ENCODE measurements around the gene OR2C1. TPM values are rescaled to one million over a fixed set of nuclear protein-coding genes. Genes with fewer than 3 reads are reported as not detected.

Gene OR2C1
- total RNA-seq, result not detected
- long read RNA-seq, donor 1, result 0 reads
- long read RNA-seq, donor 2, result 0 reads

- no peak for DNase-seq (ENCODE audit: low spot score)
- intact Hi-C loops (cut with DNase I), result loop anchor here in 1 of 2 donors (5.0 kb wide), 1 partner anchor 288 kb away; the partner anchor contains the start of gene IL32
These were observed at the start of gene OR2C1 for GRCh38 chr16:3355589-3355988. OR2C1 (plus strand) TSS chr16:3355889; CDS start chr16:3355941, 52 bp downstream.

GRCh38 chr16:3306078-3306477, 49.6 kb upstream of the OR2C1 start:
- intact Hi-C loops (cut with DNase I), result loop anchor here in 1 of 2 donors (10.0 kb wide), 1 partner anchor 89 kb away; no protein-coding TSS in a partner anchor
- DNase-seq (ENCODE audit: low spot score), result no peak

- intact Hi-C loops (cut with DNase I), result loop anchor here in 1 of 2 donors (5.0 kb wide), 1 partner anchor 76 kb away; no protein-coding TSS in a partner anchor
- no peak for DNase-seq (ENCODE audit: low spot score)
These were observed 44.2 kb upstream of the OR2C1 start for GRCh38 chr16:3311496-3311895.

DNA sequence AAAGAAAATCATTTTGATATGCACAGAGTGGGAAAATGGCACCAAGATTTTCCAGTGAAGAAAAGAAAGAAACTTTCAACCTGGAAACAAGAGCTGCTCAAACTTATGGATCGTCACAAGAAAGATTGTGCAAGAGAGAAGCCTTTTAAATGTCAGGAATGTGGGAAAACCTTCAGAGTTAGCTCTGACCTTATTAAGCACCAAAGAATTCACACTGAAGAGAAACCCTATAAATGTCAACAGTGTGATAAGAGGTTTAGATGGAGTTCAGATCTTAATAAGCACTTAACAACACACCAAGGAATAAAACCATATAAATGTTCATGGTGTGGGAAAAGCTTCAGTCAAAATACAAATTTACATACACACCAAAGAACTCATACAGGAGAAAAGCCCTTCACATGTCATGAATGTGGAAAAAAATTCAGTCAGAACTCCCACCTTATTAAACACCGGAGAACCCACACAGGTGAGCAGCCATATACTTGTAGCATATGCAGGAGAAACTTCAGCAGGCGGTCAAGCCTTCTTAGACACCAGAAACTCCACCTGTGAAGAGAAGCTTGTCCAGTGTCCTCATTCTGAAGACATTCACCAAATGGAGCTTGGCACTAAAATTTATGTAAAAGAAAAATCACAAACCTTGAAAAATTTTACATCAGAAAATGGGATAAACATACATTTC, 38.2 kb upstream of the OR2C1 start:
- intact Hi-C loops (cut with DNase I), result no loop called here
- no peak for DNase-seq (ENCODE audit: low spot score)

GRCh38 chr16:3321816-3322215, 33.9 kb upstream of the OR2C1 start:
- DNase-seq (ENCODE audit: low spot score), result no peak
- intact Hi-C loops (cut with DNase I), result no loop called here

GRCh38 chr16:3327514-3327913, 28.2 kb upstream of the OR2C1 start:
- intact Hi-C loops (cut with DNase I), result no loop called here
- no peak for DNase-seq (ENCODE audit: low spot score)

GRCh38 chr16:3328104-3328503, 27.6 kb upstream of the OR2C1 start:
- intact Hi-C loops (cut with DNase I), result no loop called here
- DNase-seq (ENCODE audit: low spot score), result no peak

- intact Hi-C loops (cut with DNase I), result no loop called here
- DNase-seq (ENCODE audit: low spot score), result no peak
These were observed 27.0 kb upstream of the OR2C1 start for GRCh38 chr16:3328643-3329042.

- no peak for DNase-seq (ENCODE audit: low spot score)
- intact Hi-C loops (cut with DNase I), result no loop called here
These were observed 9.6 kb upstream of the OR2C1 start for GRCh38 chr16:3346041-3346440.

- intact Hi-C loops (cut with DNase I), result no loop called here
These were observed 8.1 kb upstream of the OR2C1 start for GRCh38 chr16:3347586-3347985.

DNA sequence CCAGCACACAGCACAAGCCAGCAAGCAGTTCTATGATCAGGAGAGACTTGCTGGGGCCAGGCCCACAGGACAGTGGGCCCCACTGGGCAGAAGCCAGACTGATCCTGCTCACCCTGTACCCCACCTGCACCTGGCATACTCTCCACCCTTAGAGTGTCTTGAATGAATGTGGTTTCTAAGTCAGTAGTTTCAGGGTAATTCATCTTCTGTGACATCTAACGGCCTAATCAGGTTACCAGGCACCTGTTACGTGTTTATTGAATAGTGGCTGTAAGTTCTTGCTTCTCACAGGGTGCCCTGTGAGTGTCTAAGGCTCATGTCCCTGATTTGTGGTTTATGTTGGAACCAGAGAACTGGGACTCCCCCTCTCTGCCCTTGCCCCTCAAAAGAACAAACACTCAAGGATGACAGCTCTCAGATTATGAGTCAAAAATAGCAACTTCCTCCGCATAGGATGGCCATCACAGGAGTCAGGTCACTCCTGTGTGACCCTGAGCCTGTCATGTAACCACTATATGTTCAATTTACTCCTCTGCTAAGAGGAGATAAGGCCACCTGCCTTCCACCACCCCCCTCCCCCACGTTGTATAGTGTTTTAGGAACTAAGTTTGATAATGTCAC, 7.0 kb upstream of the OR2C1 start:
- no peak for DNase-seq (ENCODE audit: low spot score)
- intact Hi-C loops (cut with DNase I), result no loop called here

More at GRCh38 chr16:3347586-3347985, 8.1 kb upstream of the OR2C1 start:
- DNase-seq (ENCODE audit: low spot score), result no peak

- intact Hi-C loops (cut with DNase I), result no loop called here
- no peak for DNase-seq (ENCODE audit: low spot score)
These were observed 6.5 kb upstream of the OR2C1 start for GRCh38 chr16:3349175-3349574.

- intact Hi-C loops (cut with DNase I), result loop anchor here in 1 of 2 donors (5.0 kb wide), 1 partner anchor 289 kb away; the partner anchor contains the start of gene IL32
These were observed 429 bp downstream of the OR2C1 start for GRCh38 chr16:3356118-3356517.

GRCh38 chr16:3358871-3359270, 3.2 kb downstream of the OR2C1 start:
- DNase-seq (ENCODE audit: low spot score), result no peak
- intact Hi-C loops (cut with DNase I), result loop anchor here in 1 of 2 donors (5.0 kb wide), 1 partner anchor 292 kb away; the partner anchor contains the start of gene IL32

More at GRCh38 chr16:3356118-3356517, 429 bp downstream of the OR2C1 start:
- no peak for DNase-seq (ENCODE audit: low spot score)

- intact Hi-C loops (cut with DNase I), result loop anchor here in 1 of 2 donors (10.0 kb wide), 1 partner anchor 72 kb away; no protein-coding TSS in a partner anchor
- DNase-seq (ENCODE audit: low spot score), result no peak
These were observed 7.2 kb downstream of the OR2C1 start for GRCh38 chr16:3362931-3363330.

- DNase-seq (ENCODE audit: low spot score), result no peak
- intact Hi-C loops (cut with DNase I), result loop anchor here in 1 of 2 donors (10.0 kb wide), 1 partner anchor 71 kb away; no protein-coding TSS in a partner anchor
These were observed 8.1 kb downstream of the OR2C1 start for GRCh38 chr16:3363793-3364192.

- intact Hi-C loops (cut with DNase I), result loop anchor here in 1 of 2 donors (10.0 kb wide), 1 partner anchor 70 kb away; no protein-coding TSS in a partner anchor
These were observed 9.2 kb downstream of the OR2C1 start for GRCh38 chr16:3364774-3365427.

GRCh38 chr16:3369073-3369472, 13.4 kb downstream of the OR2C1 start:
- intact Hi-C loops (cut with DNase I), result loop anchor here in 1 of 2 donors (10.0 kb wide), 1 partner anchor 66 kb away; no protein-coding TSS in a partner anchor

More at GRCh38 chr16:3364774-3365427, 9.2 kb downstream of the OR2C1 start:
- peak; percentile 95 for DNase-seq (ENCODE audit: low spot score)

DNA sequence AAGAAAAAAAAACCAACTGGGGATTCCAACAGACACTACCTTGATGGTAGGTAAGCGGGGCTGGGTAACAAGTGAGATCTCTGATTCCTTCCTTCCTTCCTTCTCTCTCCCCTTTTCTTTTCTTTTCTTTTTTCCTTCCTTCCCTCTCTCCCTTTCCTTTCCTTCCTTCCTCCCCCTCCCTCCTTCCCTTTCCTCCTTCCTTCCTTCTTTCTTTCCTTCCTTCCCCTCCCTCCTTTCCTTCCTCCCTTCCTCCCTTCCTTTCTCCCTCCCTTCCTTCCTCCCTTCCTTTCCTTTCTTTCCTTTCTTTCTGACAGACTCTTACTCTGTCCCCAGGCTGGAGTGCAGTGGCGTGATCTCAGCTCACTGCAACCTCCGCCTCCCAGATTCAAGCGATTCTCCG, 20.0 kb downstream of the OR2C1 start:
- intact Hi-C loops (cut with DNase I), result no loop called here
- DNase-seq (ENCODE audit: low spot score), result no peak

More at GRCh38 chr16:3369073-3369472, 13.4 kb downstream of the OR2C1 start:
- DNase-seq (ENCODE audit: low spot score), result no peak

DNA sequence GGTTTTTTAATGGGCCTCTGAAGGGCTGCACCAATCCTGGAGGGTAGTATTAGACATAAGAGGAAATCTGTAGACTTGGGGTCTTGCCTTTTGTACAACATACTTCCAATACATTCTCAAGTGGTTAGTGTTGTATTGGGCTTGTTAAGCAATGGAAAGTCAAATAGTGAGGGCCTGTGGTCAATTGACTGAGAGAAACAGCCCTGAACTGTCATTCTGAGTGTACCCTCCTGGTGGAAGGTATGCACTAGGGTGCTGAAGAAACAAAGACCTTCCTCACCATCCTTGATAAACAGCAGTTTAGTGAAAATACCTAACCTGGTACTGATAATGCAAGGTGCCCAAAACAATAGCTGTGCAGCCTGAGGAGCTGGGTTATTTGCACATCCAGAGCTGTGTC, 22.2 kb downstream of the OR2C1 start:
- intact Hi-C loops (cut with DNase I), result no loop called here
- no peak for DNase-seq (ENCODE audit: low spot score)

Data from posterior vena cava (tissue), 2 donors.